ENCODE data around the gene PAPSS2.

DNA sequence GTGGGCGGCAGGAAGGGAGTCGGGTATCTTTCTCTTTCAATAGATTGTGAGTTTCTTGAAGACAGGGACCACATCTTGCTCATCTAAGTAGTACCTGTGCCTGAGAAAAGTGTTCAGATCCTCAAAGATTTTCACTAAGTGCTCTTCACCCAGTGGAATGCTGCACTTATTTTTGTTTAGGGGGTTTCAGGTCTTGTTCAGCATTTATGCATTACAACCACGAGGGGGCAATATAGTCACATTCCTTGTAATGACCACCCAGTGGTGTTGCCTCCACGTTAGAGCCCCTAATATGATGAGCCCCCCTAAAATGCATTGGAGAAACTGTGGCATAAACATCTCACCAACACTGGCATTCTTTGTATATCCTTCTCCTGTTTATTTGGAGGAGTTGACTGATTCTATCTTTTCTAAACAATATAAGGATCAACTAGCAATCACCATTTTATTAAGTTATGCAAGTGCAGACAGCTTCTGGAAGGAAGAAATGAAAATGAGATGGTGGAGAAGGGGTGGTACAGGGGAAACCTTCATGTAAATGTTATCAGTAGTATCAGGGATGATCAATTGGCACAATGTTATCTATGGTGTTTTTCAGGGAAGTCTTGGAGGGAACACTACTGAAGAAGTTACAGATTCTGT, 3.1 kb upstream of the PAPSS2 start:
- TF ChIP-seq, protein P1, sequence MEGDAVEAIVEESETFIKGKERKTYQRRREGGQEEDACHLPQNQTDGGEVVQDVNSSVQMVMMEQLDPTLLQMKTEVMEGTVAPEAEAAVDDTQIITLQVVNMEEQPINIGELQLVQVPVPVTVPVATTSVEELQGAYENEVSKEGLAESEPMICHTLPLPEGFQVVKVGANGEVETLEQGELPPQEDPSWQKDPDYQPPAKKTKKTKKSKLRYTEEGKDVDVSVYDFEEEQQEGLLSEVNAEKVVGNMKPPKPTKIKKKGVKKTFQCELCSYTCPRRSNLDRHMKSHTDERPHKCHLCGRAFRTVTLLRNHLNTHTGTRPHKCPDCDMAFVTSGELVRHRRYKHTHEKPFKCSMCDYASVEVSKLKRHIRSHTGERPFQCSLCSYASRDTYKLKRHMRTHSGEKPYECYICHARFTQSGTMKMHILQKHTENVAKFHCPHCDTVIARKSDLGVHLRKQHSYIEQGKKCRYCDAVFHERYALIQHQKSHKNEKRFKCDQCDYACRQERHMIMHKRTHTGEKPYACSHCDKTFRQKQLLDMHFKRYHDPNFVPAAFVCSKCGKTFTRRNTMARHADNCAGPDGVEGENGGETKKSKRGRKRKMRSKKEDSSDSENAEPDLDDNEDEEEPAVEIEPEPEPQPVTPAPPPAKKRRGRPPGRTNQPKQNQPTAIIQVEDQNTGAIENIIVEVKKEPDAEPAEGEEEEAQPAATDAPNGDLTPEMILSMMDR (IDR thresholded peaks at IDR 0.05), result peak; percentile 36 to 79 (median 70)
- no peak for TF ChIP-seq POLR2A (IDR thresholded peaks at IDR 0.05)
